Endothelial cell of umbilical vein (primary cell): Measurements from ENCODE around the gene CAMK2N2. TPM values are rescaled to one million over a fixed set of nuclear protein-coding genes. Genes with fewer than 3 reads are reported as not detected.

Source experiments
- BruUV-seq: library from RNA; stranded (reverse); fragments of 400-500 nt; replicated peaks from 2 replicates; lab custom pipeline; 2021; lab: Mats Ljungman, UMichigan
- CTCF ChIA-PET: fragments of 300-600, 350-600 bp; sonication (Branson Sonifier 250); formaldehyde crosslinking; loops from one replicate; lab custom pipeline; 2021; ENCODE audit warnings: antibody characterized with exemption, inconsistent platforms; lab: Charles Lee
- POLR2A ChIA-PET: fragments of 300-600, 350-600 bp; sonication (Branson Sonifier 250); formaldehyde crosslinking; loops from one replicate; lab custom pipeline; 2021; ENCODE audit warnings: antibody characterized with exemption, inconsistent platforms; lab: Charles Lee
- DNase-seq: peaks from one replicate; pipeline ENCODE4 v3.0.0-alpha.2; 2011; ENCODE audit warnings: low read depth, low spot score
- FAIRE-seq: peaks from 2 replicates; lab custom pipeline; 2011; peaks lifted over from hg19 to GRCh38; lab: Jason Lieb, UNC
- H2AFZ ChIP-seq: 2 replicates; pipeline ENCODE4 v1.6.0; 2012; ENCODE audit warnings: low read depth, low read length, control low read depth, inconsistent platforms
- H3K27ac ChIP-seq: 2 replicates; pipeline ENCODE4 v1.5.1; 2011; ENCODE audit warnings: low read depth, mild to moderate bottlenecking, control low read depth, low read length, moderate library complexity; ENCODE audit not compliant: insufficient read depth
- H3K27me3 ChIP-seq, 2 experiments: 2 replicates each; pipeline versions ENCODE4 v1.6.0 to v1.6.1; 2011; ENCODE audit warnings: low read length in 2 of 2, mixed read lengths in 1 of 2; ENCODE audit not compliant: control insufficient read depth in 2 of 2, insufficient read depth in 2 of 2
- H3K36me3 ChIP-seq, 2 experiments: 2 replicates in 1 of 2; 3 replicates in 1 of 2; pipeline ENCODE4 v1.5.1; 2011; ENCODE audit warnings: low read length in 2 of 2, mild to moderate bottlenecking in 1 of 2, moderate library complexity in 1 of 2; ENCODE audit not compliant: control insufficient read depth in 2 of 2, insufficient read depth in 2 of 2; ENCODE audit errors: extremely low read depth in 1 of 2
- H3K4me1 ChIP-seq: 3 replicates; pipeline ENCODE4 v1.5.1; 2011; ENCODE audit warnings: mild to moderate bottlenecking, low read length; ENCODE audit not compliant: control insufficient read depth, insufficient read depth; ENCODE audit errors: extremely low read depth
- H3K4me2 ChIP-seq: 2 replicates; pipeline ENCODE4 v1.6.1; 2011; ENCODE audit warnings: low read length, control low read depth, mixed read lengths; ENCODE audit not compliant: insufficient read depth
- H3K4me3 ChIP-seq, 3 experiments: fragments of 200-600 bp in 1 of 3; sonication (generic), shearing (Covaris generic) in 1 of 3; replicated peaks in 1 of 3; 2 replicates each; pipeline ENCODE4 v1.5.1; 2011 to 2016; ENCODE audit warnings: control low read depth in 3 of 3, low read length in 3 of 3, mild to moderate bottlenecking in 2 of 3, inconsistent platforms in 1 of 3, low read depth in 1 of 3, moderate library complexity in 1 of 3; ENCODE audit not compliant: insufficient read depth in 1 of 3
- H3K79me2 ChIP-seq: 2 replicates; pipeline ENCODE4 v1.6.0; 2012; ENCODE audit warnings: low read length, inconsistent platforms; ENCODE audit not compliant: control insufficient read depth, insufficient read depth
- H3K9ac ChIP-seq: replicated peaks from 2 replicates; pipeline ENCODE3; 2011; ENCODE audit warnings: low read length, control low read depth; ENCODE audit not compliant: insufficient read depth; ENCODE audit errors: extremely low read depth
- H3K9me1 ChIP-seq: replicated peaks from 3 replicates; pipeline ENCODE4 v1.6.0; 2011; ENCODE audit warnings: mild to moderate bottlenecking, low read length; ENCODE audit not compliant: control insufficient read depth, insufficient read depth; ENCODE audit errors: extremely low read depth
- H3K9me3 ChIP-seq: replicated peaks from 2 replicates; pipeline ENCODE4 v1.5.1; 2012; ENCODE audit warnings: low read length, inconsistent platforms; ENCODE audit not compliant: control insufficient read depth, insufficient read depth
- H4K20me1 ChIP-seq: replicated peaks from 2 replicates; pipeline ENCODE3; 2011; ENCODE audit warnings: mild to moderate bottlenecking, low read length; ENCODE audit not compliant: control insufficient read depth, insufficient read depth; ENCODE audit errors: extremely low read depth
- CTCF ChIP-seq, 2 donors: IDR thresholded peaks; 1 replicate in 1 of 2; 2 replicates in 1 of 2; pipeline ENCODE4 v1.5.1; 2011; ENCODE audit warnings: low read length in 2 of 2, mild to moderate bottlenecking in 2 of 2, moderate library complexity in 2 of 2, control low read depth in 1 of 2, inconsistent platforms in 1 of 2, low read depth in 1 of 2; ENCODE audit not compliant: insufficient read depth in 1 of 2; ENCODE audit errors: extremely low read depth in 1 of 2
- EZH2 ChIP-seq: IDR thresholded peaks from 2 replicates; pipeline ENCODE4 v1.6.1; 2012; ENCODE audit warnings: borderline replicate concordance, low read depth, mild to moderate bottlenecking, moderate library complexity, low read length, inconsistent platforms; ENCODE audit not compliant: severe bottlenecking
- FOS ChIP-seq: IDR thresholded peaks from 2 replicates; pipeline ENCODE4 v1.6.1; 2011; ENCODE audit warnings: mild to moderate bottlenecking, low read length, moderate library complexity, borderline replicate concordance; ENCODE audit not compliant: insufficient read depth
- GATA2 ChIP-seq: IDR thresholded peaks from 2 replicates; pipeline ENCODE4 v1.7.0; 2011; ENCODE audit warnings: low read depth, mild to moderate bottlenecking, moderate library complexity, mixed read lengths, low read length; ENCODE audit not compliant: insufficient read length, insufficient read depth
- JUN ChIP-seq: IDR thresholded peaks from 2 replicates; pipeline ENCODE4 v1.6.1; 2011; ENCODE audit warnings: borderline replicate concordance, low read depth; ENCODE audit not compliant: insufficient read length, insufficient read depth
- MAX ChIP-seq: IDR thresholded peaks from 2 replicates; pipeline ENCODE4 v1.6.1; 2011; ENCODE audit not compliant: insufficient read depth, insufficient read length
- MYC ChIP-seq: IDR thresholded peaks from one replicate; pipeline ENCODE4 v1.6.1; 2011; ENCODE audit warnings: mild to moderate bottlenecking, low read depth, low read length
- POLR2A ChIP-seq: IDR thresholded peaks from 2 replicates; pipeline ENCODE4 v1.6.1; 2012; ENCODE audit warnings: low read depth, mild to moderate bottlenecking, control low read depth, low read length
- POLR2AphosphoS5 ChIP-seq: IDR thresholded peaks from 2 replicates; pipeline ENCODE4 v1.6.1; 2012; ENCODE audit warnings: low read depth, mild to moderate bottlenecking, control low read depth, low read length, moderate library complexity; ENCODE audit not compliant: insufficient read depth
- dilution Hi-C: fragments of 300-500 bp; cut with MboI; formaldehyde crosslinking; loops from one replicate; pipeline ENCODE4 v1.15.0; 2019; ENCODE audit warnings: low sequenced_read_pairs; ENCODE audit not compliant: extremely low pct_ligation_motif_present
- intact Hi-C: fragments of 100-400 bp; cut with micrococcal nuclease; formaldehyde crosslinking; loops from one replicate; pipeline ENCODE4 v1.10.0; 2022
- polyA plus RNA-seq, 4 experiments: library from polyadenylated mRNA; depleted of rRNA in 3 of 4; stranded (reverse) in 3 of 4; unstranded in 1 of 4; fragments of >200 nt; gene quantifications; 2 replicates each; pipeline versions ENCODE4 v1.2.1 to v1.2.3, GENCODE V29; 2011 to 2012; ENCODE audit warnings: missing spikeins in 1 of 4
- total RNA-seq: library from RNA; stranded (reverse); gene quantifications from 2 replicates; pipeline ENCODE4 v1.2.3, GENCODE V29; 2021

Gene CAMK2N2
- total and polyA plus RNA-seq, 2 donors (not counting 3 experiments of a cell fraction or from before 2014, with no cell fraction given) = 0.11 TPM; not detected in 1

- ChIA-PET POLR2A (interaction anchor here (0.7 kb wide), 1 partner anchor 120 kb away, joined by 4 read pairs; no protein-coding TSS in a partner anchor), CTCF (interaction anchor here (0.7 kb wide), 1 partner anchor 19 kb away, joined by 3 read pairs; no protein-coding TSS in a partner anchor)
- BruUV-seq = no TSS peak
- Histone ChIP-seq H3K36me3 (peaks cover 3 to 4% of the 10 kb centered on the region in 2 experiments), H3K27ac (no peak overlapping the region), H3K9me3 (no peaks in the 10 kb centered on the region), H3K9ac (no peak overlapping the region), H3K4me2 (no peak overlapping the region), H4K20me1 (no peaks in the 10 kb centered on the region), H3K9me1 (no peaks in the 10 kb centered on the region), H3K4me3 (no peak overlapping the region), H3K27me3 (peaks cover 0 to 3% of the 10 kb centered on the region in 2 experiments), H2AFZ (no peak overlapping the region), H3K79me2 (peaks cover 24% of the 10 kb centered on the region), H3K4me1 (peaks cover 13% of the 10 kb centered on the region)
- intact Hi-C loops = no loop called here
- TF ChIP-seq FOS (no peak), CTCF (IDR thresholded peaks at IDR 0.05; ENCODE audit: extremely low read depth in 1 of 2, insufficient read depth in 1 of 2, low read depth in 1 of 2, low read length in 2 of 2) (no peak), JUN (no peak), GATA2 (no peak), MYC (no peak), EZH2 (no peak), MAX (no peak), POLR2AphosphoS5 (no peak), POLR2A (no peak)
- FAIRE-seq = no peak
- dilution Hi-C loops = no loop called here
- no peak for DNase-seq
Measured at GRCh38 chr3:184296616-184297015, 35.3 kb upstream of the CAMK2N2 start.
